Neural cell (in vitro differentiated cells): Measurements from ENCODE around the gene KRT82. TPM values are rescaled to one million over a fixed set of nuclear protein-coding genes. Genes with fewer than 3 reads are reported as not detected.

ENCODE experiments used
- H2AFZ ChIP-seq: fragments of 200-600, 300-800 bp; sonication (generic), shearing (Covaris generic); 2 replicates; pipeline ENCODE4 v1.6.0; 2014; ENCODE audit warnings: low read depth, mild to moderate bottlenecking, antibody characterized with exemption, low read length, moderate library complexity
- H3F3A ChIP-seq: fragments of 200-600 bp; shearing (Covaris generic); 2 replicates; pipeline ENCODE4 v1.6.1; 2016; ENCODE audit warnings: mild to moderate bottlenecking, moderate library complexity, mixed read lengths, antibody characterized with exemption, low read length; ENCODE audit not compliant: insufficient read depth, poor library complexity, severe bottlenecking
- H3K27ac ChIP-seq: fragments of 200-600, 300-800 bp; sonication (generic), shearing (Covaris generic); 2 replicates; pipeline ENCODE4 v1.5.1; 2014; ENCODE audit warnings: mild to moderate bottlenecking, low read length, moderate library complexity
- H3K27me3 ChIP-seq: fragments of 300-800, 200-600 bp; sonication (generic), shearing (Covaris generic); 2 replicates; pipeline ENCODE4 v1.6.0; 2014; ENCODE audit warnings: mild to moderate bottlenecking, low read depth, low read length, moderate library complexity; ENCODE audit not compliant: insufficient read depth
- H3K36me3 ChIP-seq: fragments of 300-800, 200-600 bp; sonication (generic), shearing (Covaris generic); 2 replicates; pipeline ENCODE4 v1.5.1; 2014; ENCODE audit warnings: mild to moderate bottlenecking, antibody characterized with exemption, low read length, moderate library complexity; ENCODE audit not compliant: insufficient read depth
- H3K4me2 ChIP-seq: fragments of 300-800, 200-600 bp; sonication (generic), shearing (Covaris generic); 2 replicates; pipeline ENCODE4 v1.6.0; 2014; ENCODE audit warnings: mild to moderate bottlenecking, low read length
- H3K4me3 ChIP-seq: fragments of 300-800, 200-600 bp; sonication (generic), shearing (Covaris generic); 2 replicates; pipeline ENCODE4 v1.5.1; 2014; ENCODE audit warnings: mild to moderate bottlenecking, low read length, moderate library complexity
- H3K79me2 ChIP-seq: fragments of 200-600 bp; shearing (Covaris generic); replicated peaks from 2 replicates; pipeline ENCODE4 v1.6.0; 2014; ENCODE audit warnings: mild to moderate bottlenecking, low read length, moderate library complexity; ENCODE audit not compliant: insufficient read depth
- H3K9ac ChIP-seq: fragments of 300-800, 200-600 bp; sonication (generic), shearing (Covaris generic); 2 replicates; pipeline ENCODE4 v1.6.1; 2016; ENCODE audit warnings: mild to moderate bottlenecking, low read length, mixed read lengths
- H3K9me2 ChIP-seq: fragments of 200-600 bp; shearing (Covaris generic); 2 replicates; pipeline ENCODE4 v1.6.1; 2016; ENCODE audit warnings: mild to moderate bottlenecking, low read length, mixed read lengths; ENCODE audit not compliant: insufficient read depth
- H3K9me3 ChIP-seq: fragments of 200-600, 300-800 bp; sonication (generic), shearing (Covaris generic); 2 replicates; pipeline ENCODE4 v1.6.1; 2016; ENCODE audit warnings: mild to moderate bottlenecking, mixed run types, low read length, moderate library complexity, mixed read lengths
- H4K20me1 ChIP-seq: fragments of 200-600 bp; shearing (Covaris generic); 2 replicates; pipeline ENCODE4 v1.6.1; 2016; ENCODE audit warnings: mild to moderate bottlenecking, mixed run types; ENCODE audit not compliant: insufficient read depth
- EP300 ChIP-seq: fragments of 450-650 bp; conservative IDR thresholded peaks from 2 replicates; pipeline ENCODE4 v1.6.1; 2014; ENCODE audit warnings: antibody characterized with exemption, mild to moderate bottlenecking, moderate library complexity; ENCODE audit not compliant: poor library complexity, severe bottlenecking
- EZH2 ChIP-seq: fragments of 200-600, 300-800 bp; shearing (Covaris generic), sonication (generic); IDR thresholded peaks from 2 replicates; pipeline ENCODE4 v1.6.1; 2014; ENCODE audit warnings: antibody characterized with exemption, low read length, borderline replicate concordance, mild to moderate bottlenecking; ENCODE audit not compliant: insufficient read depth, poor library complexity, severe bottlenecking
- MXI1 ChIP-seq: fragments of 450-650 bp; conservative IDR thresholded peaks from 2 replicates; pipeline ENCODE4 v1.6.1; 2014; ENCODE audit warnings: antibody characterized with exemption, mild to moderate bottlenecking; ENCODE audit not compliant: poor library complexity, severe bottlenecking
- POLR2AphosphoS5 ChIP-seq: IDR thresholded peaks from 2 replicates; pipeline ENCODE4 v1.6.1; 2012
- RAD21 ChIP-seq: fragments of 450-650 bp; conservative IDR thresholded peaks from 2 replicates; pipeline ENCODE4 v1.6.1; 2014; ENCODE audit warnings: antibody characterized with exemption, mild to moderate bottlenecking, moderate library complexity
- SMC3 ChIP-seq: fragments of 450-650 bp; conservative IDR thresholded peaks from 2 replicates; pipeline ENCODE4 v1.6.1; 2014; ENCODE audit warnings: antibody characterized with exemption, mild to moderate bottlenecking, moderate library complexity; ENCODE audit not compliant: poor library complexity
- TAF1 ChIP-seq: IDR thresholded peaks from 2 replicates; pipeline ENCODE4 v1.6.1; 2012; ENCODE audit warnings: low read depth
- polyA plus RNA-seq: library from polyadenylated mRNA; depleted of rRNA; stranded (reverse); fragments of >200 nt; gene quantifications from 2 replicates; pipeline ENCODE4 v1.2.3, GENCODE V29; 2014
- TF ChIP-seq, protein P1 (sequence below): IDR thresholded peaks from 2 replicates; pipeline ENCODE4 v1.6.1; 2012; ENCODE audit warnings: borderline replicate concordance
- TF ChIP-seq, protein P2 (sequence below): fragments of 450-650 bp; IDR thresholded peaks from 2 replicates; pipeline ENCODE4 v1.5.1; 2014; ENCODE audit warnings: antibody characterized with exemption, mild to moderate bottlenecking, moderate library complexity; ENCODE audit not compliant: poor library complexity, severe bottlenecking

KRT82 gene
- polyA plus RNA-seq, 1 donor from 2014 or later: not detected

DNA sequence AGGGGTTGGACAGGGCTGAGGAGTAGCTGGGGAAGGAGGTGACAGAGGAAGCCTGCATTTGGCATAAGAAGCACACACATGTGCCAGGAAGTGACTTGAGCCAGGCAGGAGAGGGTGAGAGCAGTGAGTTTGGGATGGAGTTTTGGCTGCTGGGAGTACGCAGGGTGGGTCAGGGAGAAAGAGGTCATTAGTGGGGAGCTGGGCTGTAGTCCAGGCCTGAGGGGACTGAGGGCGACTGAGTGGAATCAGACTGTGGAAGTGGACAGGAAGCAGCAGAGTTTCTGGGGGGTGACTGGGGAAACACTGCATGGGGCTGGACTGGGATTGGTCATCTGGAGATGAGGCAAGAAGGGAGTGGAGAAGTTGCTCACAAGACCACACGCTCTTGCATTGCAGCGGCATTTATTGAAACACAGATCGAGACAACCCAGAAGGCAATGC lies 46.5 kb downstream of the KRT82 start:
- no peaks in the 10 kb centered on the region for H4K20me1 ChIP-seq
- H3K9ac ChIP-seq: no peak overlapping the region
- H2AFZ ChIP-seq: no peak overlapping the region
- H3F3A ChIP-seq: no peaks in the 10 kb centered on the region
- H3K27me3 ChIP-seq: no peaks in the 10 kb centered on the region
- TF ChIP-seq MXI1: no peak
- TF ChIP-seq EP300: no peak
- TF ChIP-seq, protein P1, sequence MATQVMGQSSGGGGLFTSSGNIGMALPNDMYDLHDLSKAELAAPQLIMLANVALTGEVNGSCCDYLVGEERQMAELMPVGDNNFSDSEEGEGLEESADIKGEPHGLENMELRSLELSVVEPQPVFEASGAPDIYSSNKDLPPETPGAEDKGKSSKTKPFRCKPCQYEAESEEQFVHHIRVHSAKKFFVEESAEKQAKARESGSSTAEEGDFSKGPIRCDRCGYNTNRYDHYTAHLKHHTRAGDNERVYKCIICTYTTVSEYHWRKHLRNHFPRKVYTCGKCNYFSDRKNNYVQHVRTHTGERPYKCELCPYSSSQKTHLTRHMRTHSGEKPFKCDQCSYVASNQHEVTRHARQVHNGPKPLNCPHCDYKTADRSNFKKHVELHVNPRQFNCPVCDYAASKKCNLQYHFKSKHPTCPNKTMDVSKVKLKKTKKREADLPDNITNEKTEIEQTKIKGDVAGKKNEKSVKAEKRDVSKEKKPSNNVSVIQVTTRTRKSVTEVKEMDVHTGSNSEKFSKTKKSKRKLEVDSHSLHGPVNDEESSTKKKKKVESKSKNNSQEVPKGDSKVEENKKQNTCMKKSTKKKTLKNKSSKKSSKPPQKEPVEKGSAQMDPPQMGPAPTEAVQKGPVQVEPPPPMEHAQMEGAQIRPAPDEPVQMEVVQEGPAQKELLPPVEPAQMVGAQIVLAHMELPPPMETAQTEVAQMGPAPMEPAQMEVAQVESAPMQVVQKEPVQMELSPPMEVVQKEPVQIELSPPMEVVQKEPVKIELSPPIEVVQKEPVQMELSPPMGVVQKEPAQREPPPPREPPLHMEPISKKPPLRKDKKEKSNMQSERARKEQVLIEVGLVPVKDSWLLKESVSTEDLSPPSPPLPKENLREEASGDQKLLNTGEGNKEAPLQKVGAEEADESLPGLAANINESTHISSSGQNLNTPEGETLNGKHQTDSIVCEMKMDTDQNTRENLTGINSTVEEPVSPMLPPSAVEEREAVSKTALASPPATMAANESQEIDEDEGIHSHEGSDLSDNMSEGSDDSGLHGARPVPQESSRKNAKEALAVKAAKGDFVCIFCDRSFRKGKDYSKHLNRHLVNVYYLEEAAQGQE: no peak
- TF ChIP-seq RAD21: no peak
- TF ChIP-seq, protein P2, sequence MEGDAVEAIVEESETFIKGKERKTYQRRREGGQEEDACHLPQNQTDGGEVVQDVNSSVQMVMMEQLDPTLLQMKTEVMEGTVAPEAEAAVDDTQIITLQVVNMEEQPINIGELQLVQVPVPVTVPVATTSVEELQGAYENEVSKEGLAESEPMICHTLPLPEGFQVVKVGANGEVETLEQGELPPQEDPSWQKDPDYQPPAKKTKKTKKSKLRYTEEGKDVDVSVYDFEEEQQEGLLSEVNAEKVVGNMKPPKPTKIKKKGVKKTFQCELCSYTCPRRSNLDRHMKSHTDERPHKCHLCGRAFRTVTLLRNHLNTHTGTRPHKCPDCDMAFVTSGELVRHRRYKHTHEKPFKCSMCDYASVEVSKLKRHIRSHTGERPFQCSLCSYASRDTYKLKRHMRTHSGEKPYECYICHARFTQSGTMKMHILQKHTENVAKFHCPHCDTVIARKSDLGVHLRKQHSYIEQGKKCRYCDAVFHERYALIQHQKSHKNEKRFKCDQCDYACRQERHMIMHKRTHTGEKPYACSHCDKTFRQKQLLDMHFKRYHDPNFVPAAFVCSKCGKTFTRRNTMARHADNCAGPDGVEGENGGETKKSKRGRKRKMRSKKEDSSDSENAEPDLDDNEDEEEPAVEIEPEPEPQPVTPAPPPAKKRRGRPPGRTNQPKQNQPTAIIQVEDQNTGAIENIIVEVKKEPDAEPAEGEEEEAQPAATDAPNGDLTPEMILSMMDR: no peak
- TF ChIP-seq POLR2AphosphoS5: no peak
- TF ChIP-seq EZH2: no peak
- no peak for TF ChIP-seq TAF1
- no peak for TF ChIP-seq SMC3
- no peak overlapping the region for H3K27ac ChIP-seq
- H3K4me2 ChIP-seq: no peak overlapping the region
- H3K9me3 ChIP-seq: no peaks in the 10 kb centered on the region
- H3K9me2 ChIP-seq: no peaks in the 10 kb centered on the region
- no peaks in the 10 kb centered on the region for H3K36me3 ChIP-seq
- H3K4me3 ChIP-seq: no peak overlapping the region
- H3K79me2 ChIP-seq: no peaks in the 10 kb centered on the region

DNA sequence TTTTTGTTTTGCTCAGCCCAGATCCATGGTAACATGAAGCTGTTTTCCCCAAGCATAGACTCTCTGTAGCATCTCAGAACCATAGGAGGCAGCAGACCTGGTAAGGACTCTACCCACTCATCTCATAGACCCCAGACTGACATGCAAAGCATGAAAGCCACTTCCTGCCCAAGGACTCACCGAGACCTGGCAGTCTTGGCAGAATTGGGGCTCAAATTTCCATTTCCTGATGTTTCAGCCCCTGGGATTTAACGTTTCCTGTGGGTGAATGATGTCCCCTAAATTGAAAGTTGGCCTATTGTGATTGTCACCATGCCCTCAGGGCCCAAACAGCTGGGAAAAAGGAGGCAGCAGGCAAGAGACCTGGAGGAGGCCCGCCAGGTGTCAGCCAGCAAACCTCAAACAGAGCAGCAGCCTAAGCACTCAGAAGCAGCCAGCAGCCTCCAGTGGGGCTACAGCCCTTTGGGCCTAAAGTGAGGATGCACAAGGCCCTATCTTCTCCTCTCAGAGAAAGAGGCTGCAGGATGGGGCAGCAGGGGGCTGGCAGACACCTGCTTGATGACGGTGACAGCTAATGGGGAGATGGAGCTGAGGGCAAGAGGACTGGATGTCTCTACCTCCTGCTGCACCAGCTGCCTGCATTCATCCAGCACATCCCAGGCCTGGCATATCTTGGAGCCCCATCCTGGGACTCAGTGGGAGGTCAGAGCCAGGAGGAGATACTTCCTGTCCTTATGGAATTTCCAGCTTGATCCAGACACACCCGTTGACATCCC lies 47.4 kb downstream of the KRT82 start:
- Histone ChIP-seq H3K9ac (no peak overlapping the region), H3K27ac (no peak overlapping the region), H3F3A (no peaks in the 10 kb centered on the region), H3K4me2 (no peak overlapping the region), H4K20me1 (no peaks in the 10 kb centered on the region), H3K4me3 (no peak overlapping the region), H3K79me2 (no peaks in the 10 kb centered on the region), H3K27me3 (no peaks in the 10 kb centered on the region), H3K9me3 (no peaks in the 10 kb centered on the region), H3K9me2 (no peaks in the 10 kb centered on the region), H3K36me3 (no peaks in the 10 kb centered on the region), H2AFZ (no peak overlapping the region)
- no peak for TF ChIP-seq MXI1
- TF ChIP-seq RAD21: no peak
- TF ChIP-seq, protein P2: no peak
- TF ChIP-seq POLR2AphosphoS5: no peak
